IMR-90 (cell line): ENCODE measurements around the gene DENND6A. TPM values are rescaled to one million over a fixed set of nuclear protein-coding genes. Genes with fewer than 3 reads are reported as not detected.

ENCODE experiments used
- ATAC-seq: fragments of 200-7000 bp; cut with Tn5 transposase; 2 replicates; pipeline ENCODE4 v1.9.1; 2020; ENCODE audit warnings: low read depth, mild to moderate bottlenecking, moderate library complexity
- BruUV-seq: library from RNA; stranded (reverse); fragments of 400-500 nt; replicated peaks from 2 replicates; lab custom pipeline; 2021; lab: Mats Ljungman, UMichigan
- CTCF ChIA-PET: fragments of 300-600 bp; formaldehyde crosslinking; extraction: SDS; loops from one replicate; lab custom pipeline; 2021; ENCODE audit warnings: antibody characterized with exemption; lab: Yijun Ruan, JAX
- POLR2A ChIA-PET: fragments of 300-600 bp; sonication (Branson Sonifier 250); formaldehyde crosslinking; loops from one replicate; lab custom pipeline; 2022; ENCODE audit warnings: antibody characterized with exemption; ENCODE audit not compliant: unreplicated experiment; lab: Charles Lee
- DNase-seq: peaks from one replicate; pipeline ENCODE4 v3.0.0; 2013
- H2AFZ ChIP-seq: replicated peaks from 2 replicates; pipeline ENCODE3; 2013; ENCODE audit warnings: low read length, mild to moderate bottlenecking; ENCODE audit not compliant: poor library complexity
- H2AK5ac ChIP-seq: 2 replicates; pipeline ENCODE4 v1.6.1; 2013; ENCODE audit warnings: low read depth, low read length, inconsistent platforms
- H2AK9ac ChIP-seq: replicated peaks from 2 replicates; pipeline ENCODE3; 2013; ENCODE audit warnings: mild to moderate bottlenecking, low read depth, low read length, moderate library complexity; ENCODE audit not compliant: poor library complexity
- H2BK120ac ChIP-seq: 2 replicates; pipeline ENCODE4 v1.6.1; 2013; ENCODE audit warnings: low read depth, low read length, inconsistent platforms
- H2BK15ac ChIP-seq: 3 replicates; pipeline ENCODE4 v1.6.1; 2013; ENCODE audit warnings: low read depth, low read length, inconsistent platforms
- H2BK20ac ChIP-seq: 2 replicates; pipeline ENCODE4 v1.6.1; 2013; ENCODE audit warnings: low read depth, mild to moderate bottlenecking, inconsistent platforms, low read length, moderate library complexity
- H2BK5ac ChIP-seq: 2 replicates; pipeline ENCODE4 v1.6.1; 2013; ENCODE audit warnings: mild to moderate bottlenecking, low read depth, low read length, inconsistent platforms; ENCODE audit not compliant: poor library complexity, severe bottlenecking
- H3K14ac ChIP-seq: replicated peaks from 2 replicates; pipeline ENCODE4 v1.6.1; 2013; ENCODE audit warnings: low read depth, low read length, inconsistent platforms
- H3K18ac ChIP-seq: 2 replicates; pipeline ENCODE4 v1.6.1; 2013; ENCODE audit warnings: low read depth, low read length, control low read depth
- H3K23ac ChIP-seq: 2 replicates; pipeline ENCODE4 v1.6.1; 2013; ENCODE audit warnings: low read depth, low read length, inconsistent platforms
- H3K27ac ChIP-seq: 2 replicates; pipeline ENCODE4 v1.5.1; 2013; ENCODE audit warnings: mild to moderate bottlenecking, control low read depth, low read length; ENCODE audit not compliant: insufficient read depth
- H3K27me3 ChIP-seq: 2 replicates; pipeline ENCODE4 v1.6.1; 2013; ENCODE audit warnings: low read length; ENCODE audit not compliant: control insufficient read depth, insufficient read depth
- H3K36me3 ChIP-seq: 2 replicates; pipeline ENCODE4 v1.6.1; 2013; ENCODE audit warnings: low read length, mixed read lengths; ENCODE audit not compliant: control insufficient read depth, insufficient read depth
- H3K4ac ChIP-seq: 2 replicates; pipeline ENCODE4 v1.6.1; 2013; ENCODE audit warnings: low read depth, low read length, inconsistent platforms
- H3K4me1 ChIP-seq: 2 replicates; pipeline ENCODE4 v1.6.1; 2013; ENCODE audit warnings: low read length, mixed read lengths; ENCODE audit not compliant: control insufficient read depth, insufficient read depth
- H3K4me2 ChIP-seq: 2 replicates; pipeline ENCODE4 v1.6.1; 2013; ENCODE audit warnings: low read depth, mild to moderate bottlenecking, control low read depth, low read length, moderate library complexity
- H3K4me3 ChIP-seq: 2 replicates; pipeline ENCODE4 v1.5.1; 2013; ENCODE audit warnings: low read depth, mild to moderate bottlenecking, control low read depth, low read length, moderate library complexity; ENCODE audit not compliant: insufficient read depth
- H3K56ac ChIP-seq: 2 replicates; pipeline ENCODE4 v1.6.1; 2013; ENCODE audit warnings: low read length, inconsistent platforms; ENCODE audit not compliant: insufficient read depth; ENCODE audit errors: extremely low read depth
- H3K79me1 ChIP-seq, 2 experiments: 2 replicates each; pipeline ENCODE4 v1.6.1; 2013; ENCODE audit warnings: low read length in 2 of 2, inconsistent platforms in 1 of 2, low read depth in 1 of 2
- H3K9ac ChIP-seq: 2 replicates; pipeline ENCODE4 v1.6.1; 2013; ENCODE audit warnings: low read depth, low read length, control low read depth
- H3K9me1 ChIP-seq: 2 replicates; pipeline ENCODE4 v1.6.1; 2013; ENCODE audit warnings: low read length, inconsistent platforms; ENCODE audit not compliant: insufficient read depth
- H3K9me3 ChIP-seq: 2 replicates; pipeline ENCODE4 v1.6.1; 2013; ENCODE audit warnings: low read length; ENCODE audit not compliant: control insufficient read depth, insufficient read depth
- H4K20me1 ChIP-seq: 2 replicates; pipeline ENCODE4 v1.6.1; 2013; ENCODE audit warnings: low read length, inconsistent platforms; ENCODE audit not compliant: insufficient read depth
- H4K5ac ChIP-seq: 2 replicates; pipeline ENCODE4 v1.6.1; 2013; ENCODE audit warnings: mild to moderate bottlenecking, low read depth, low read length, control low read depth
- H4K8ac ChIP-seq, 2 experiments: 2 replicates each; pipeline ENCODE4 v1.6.1; 2013; ENCODE audit warnings: low read depth in 2 of 2, low read length in 2 of 2, control low read depth in 1 of 2, inconsistent platforms in 1 of 2
- H4K91ac ChIP-seq: 2 replicates; pipeline ENCODE4 v1.6.1; 2013; ENCODE audit warnings: low read depth, low read length, inconsistent platforms; ENCODE audit not compliant: insufficient read depth
- CEBPB ChIP-seq: IDR thresholded peaks from 2 replicates; pipeline ENCODE4 v1.6.1; 2012; ENCODE audit warnings: low read depth, low read length, improper control_type of control experiment
- CHD1 ChIP-seq: IDR thresholded peaks from 2 replicates; pipeline ENCODE4 v1.6.1; 2012; ENCODE audit warnings: low read depth, low read length, improper control_type of control experiment
- CTCF ChIP-seq: conservative IDR thresholded peaks from 2 replicates; pipeline ENCODE4 v1.5.1; 2012; ENCODE audit warnings: mild to moderate bottlenecking, low read depth, low read length, improper control_type of control experiment
- ELK1 ChIP-seq: fragments of 150-350 bp; IDR thresholded peaks from 2 replicates; pipeline ENCODE4 v1.6.1; 2016; ENCODE audit warnings: low read depth, mild to moderate bottlenecking, low read length, moderate library complexity, borderline replicate concordance
- MXI1 ChIP-seq: IDR thresholded peaks from 2 replicates; pipeline ENCODE4 v1.6.1; 2012; ENCODE audit warnings: low read depth, mild to moderate bottlenecking, low read length, moderate library complexity, borderline replicate concordance
- POLR2A ChIP-seq: IDR thresholded peaks from 2 replicates; pipeline ENCODE4 v1.6.1; 2012; ENCODE audit warnings: mild to moderate bottlenecking, low read depth, low read length
- dilution Hi-C: fragments of 300-500 bp; cut with HindIII; formaldehyde crosslinking; loops from one replicate; pipeline ENCODE4 v1.14.3; 2018; ENCODE audit warnings: low sequenced_read_pairs; ENCODE audit not compliant: unreplicated experiment
- in situ Hi-C: fragments of 300-500 bp; cut with MboI; formaldehyde crosslinking; loops from 3 replicates; pipeline ENCODE4 v1.14.3; 2019; ENCODE audit warnings: low sequenced_read_pairs, inconsistent platforms, mixed read lengths
- intact Hi-C: fragments of 100-400 bp; cut with micrococcal nuclease; formaldehyde crosslinking; loops from 2 replicates; pipeline ENCODE4 v1.10.0; 2022
- polyA plus RNA-seq, 3 experiments: library from polyadenylated mRNA; depleted of rRNA; stranded (reverse); fragments of >200 nt; gene quantifications; 2 replicates each; pipeline ENCODE4 v1.2.3, GENCODE V29; 2012; ENCODE audit warnings: low replicate concordance in 1 of 3
- total RNA-seq: library from RNA; depleted of rRNA; stranded (reverse); fragments of >200 nt; gene quantifications from 2 replicates; pipeline ENCODE4 v1.2.3, GENCODE V29; 2012

DENND6A gene
- total and polyA plus RNA-seq, 2 of the 4 experiments (the other 2 are of a cell fraction) = 3.8 to 9.0 TPM

GRCh38 chr3:57670543-57670942 lies 22.3 kb downstream of the DENND6A start:
- no peak for ATAC-seq
- Histone ChIP-seq H3K9me1 (no peaks in the 10 kb centered on the region), H4K5ac (no peak overlapping the region), H3K4ac (no peak overlapping the region), H3K14ac (no peak overlapping the region), H3K36me3 (peaks cover 2% of the 10 kb centered on the region; the same call in 1 of the 2 replicates), H4K8ac (no peak overlapping the region), H3K27ac (no peak overlapping the region), H2AFZ (no peak overlapping the region), H3K4me2 (no peak overlapping the region), H3K4me3 (no peak overlapping the region), H2BK120ac (no peak overlapping the region), H3K56ac (no peak overlapping the region), H2AK9ac (no peak overlapping the region), H4K20me1 (no peaks in the 10 kb centered on the region), H3K23ac (no peak overlapping the region), H2AK5ac (no peak overlapping the region), H3K18ac (no peak overlapping the region), H3K4me1 (peaks cover 1% of the 10 kb centered on the region; the same call in 1 of the 2 replicates), H3K9me3 (no peaks in the 10 kb centered on the region), H3K27me3 (no peaks in the 10 kb centered on the region), H2BK20ac (no peak overlapping the region), H3K9ac (no peak overlapping the region), H2BK15ac (no peak overlapping the region), H4K91ac (no peak overlapping the region), H3K79me1 (peaks cover 10 to 24% of the 10 kb centered on the region in 2 experiments), H2BK5ac (no peak overlapping the region)
- BruUV-seq = no TSS peak
- TF ChIP-seq CHD1 (no peak), POLR2A (no peak), ELK1 (no peak), MXI1 (no peak), CEBPB (no peak), CTCF (no peak)
- dilution Hi-C loops = no loop called here
- intact Hi-C loops = no loop called here
- no peak for DNase-seq
- in situ Hi-C loops = no loop called here
- ChIA-PET CTCF (no interaction called here), POLR2A (no interaction called here)
